SK-N-SH (cell line): ENCODE measurements around the gene RRP15. TPM values are rescaled to one million over a fixed set of nuclear protein-coding genes. Genes with fewer than 3 reads are reported as not detected.

Experiments used
- CTCF ChIA-PET: fragments of 300-600, 350-600 bp; formaldehyde crosslinking; extraction: SDS; loops from one replicate; lab custom pipeline; 2021; lab: Yijun Ruan, JAX
- POLR2A ChIA-PET: fragments of 350-600 bp; sonication (Branson Sonifier 250); formaldehyde crosslinking; extraction: SDS; loops from one replicate; lab custom pipeline; 2020; ENCODE audit warnings: antibody characterized with exemption, inconsistent platforms; lab: Yijun Ruan, JAX
- DNase-seq: peaks from one replicate; pipeline ENCODE4 v3.0.0; 2012
- H2AFZ ChIP-seq: fragments of 200-600 bp; sonication (generic); 2 replicates; pipeline ENCODE4 v1.8.1; 2016; ENCODE audit warnings: antibody characterized with exemption, mild to moderate bottlenecking, low read depth
- H3F3A ChIP-seq: fragments of 200-600 bp; sonication (generic); replicated peaks from 2 replicates; pipeline ENCODE3; 2016; ENCODE audit warnings: antibody characterized with exemption, mild to moderate bottlenecking; ENCODE audit not compliant: insufficient read depth
- H3K27ac ChIP-seq, 2 experiments: fragments of 200-500 bp in 1 of 2; fragments of 200-600 bp in 1 of 2; sonication (Bioruptor generic) in 1 of 2; sonication (generic), shearing (Covaris generic) in 1 of 2; 2 replicates each; pipeline versions ENCODE4 v1.5.1 to v1.6.1; 2014 to 2016; ENCODE audit warnings: low read depth in 2 of 2, inconsistent platforms in 1 of 2, low read length in 1 of 2, mild to moderate bottlenecking in 1 of 2, mixed read lengths in 1 of 2
- H3K27me3 ChIP-seq: fragments of 200-600 bp; sonication (generic), shearing (Covaris generic); 2 replicates; pipeline ENCODE4 v1.6.1; 2016; ENCODE audit warnings: mixed run types; ENCODE audit not compliant: insufficient read depth
- H3K36me3 ChIP-seq, 2 experiments: fragments of 200-500 bp in 1 of 2; fragments of 200-600 bp in 1 of 2; sonication (Bioruptor generic) in 1 of 2; sonication (generic) in 1 of 2; replicated peaks in 1 of 2; 2 replicates each; pipeline versions ENCODE3 to v1.5.1; 2014 to 2016; ENCODE audit warnings: low read length in 1 of 2, mild to moderate bottlenecking in 1 of 2; ENCODE audit not compliant: insufficient read depth in 2 of 2, control insufficient read depth in 1 of 2
- H3K4me1 ChIP-seq, 2 experiments: fragments of 200-500 bp in 1 of 2; fragments of 200-600 bp in 1 of 2; sonication (Bioruptor generic) in 1 of 2; sonication (generic), shearing (Covaris generic) in 1 of 2; 2 replicates each; pipeline versions ENCODE4 v1.5.1 to v1.6.1; 2014 to 2016; ENCODE audit warnings: low read depth in 1 of 2, low read length in 1 of 2, mixed run types in 1 of 2; ENCODE audit not compliant: insufficient read depth in 2 of 2, control insufficient read depth in 1 of 2
- H3K4me2 ChIP-seq: fragments of 200-600 bp; sonication (generic), shearing (Covaris generic); 2 replicates; pipeline ENCODE4 v1.6.1; 2017; ENCODE audit warnings: mixed run types
- H3K4me3 ChIP-seq, 2 experiments: fragments of 200-500 bp in 1 of 2; fragments of 200-600 bp in 1 of 2; sonication (Bioruptor generic) in 1 of 2; sonication (generic), shearing (Covaris generic) in 1 of 2; 2 replicates each; pipeline versions ENCODE4 v1.5.1 to v1.8.1; 2014 to 2016; ENCODE audit warnings: low read depth in 2 of 2, inconsistent platforms in 1 of 2, low read length in 1 of 2, mild to moderate bottlenecking in 1 of 2, mixed read lengths in 1 of 2, moderate library complexity in 1 of 2
- H3K79me2 ChIP-seq: fragments of 200-600 bp; sonication (generic); 2 replicates; pipeline ENCODE4 v1.8.1; 2017; ENCODE audit warnings: mild to moderate bottlenecking; ENCODE audit not compliant: insufficient read depth
- H3K9ac ChIP-seq: fragments of 200-600 bp; sonication (generic); 2 replicates; pipeline ENCODE4 v1.6.1; 2017; ENCODE audit warnings: mixed run types
- H3K9me2 ChIP-seq: fragments of 200-600 bp; sonication (generic); 2 replicates; pipeline ENCODE4 v1.6.1; 2017; ENCODE audit warnings: mixed run types
- H3K9me3 ChIP-seq: fragments of 200-600 bp; sonication (generic); 2 replicates; pipeline ENCODE4 v1.6.1; 2017; ENCODE audit warnings: mixed run types, mild to moderate bottlenecking, moderate library complexity
- H4K20me1 ChIP-seq: fragments of 200-600 bp; sonication (generic); 2 replicates; pipeline ENCODE4 v1.6.1; 2017; ENCODE audit warnings: mild to moderate bottlenecking, mixed run types; ENCODE audit not compliant: insufficient read depth
- CHD2 ChIP-seq: fragments of 150-350 bp; IDR thresholded peaks from 2 replicates; pipeline ENCODE4 v1.6.1; 2018; ENCODE audit warnings: low read length; ENCODE audit not compliant: partially characterized antibody
- ELF1 ChIP-seq: IDR thresholded peaks from 2 replicates; pipeline ENCODE4 v1.4.0; 2012
- EP300 ChIP-seq, 2 experiments: IDR thresholded peaks; 2 replicates each; pipeline versions ENCODE4 v1.4.0 to v1.6.1; 2012; ENCODE audit warnings: borderline replicate concordance in 1 of 2, low read depth in 1 of 2, low read length in 1 of 2
- EZH2phosphoT487 ChIP-seq: fragments of 200-600 bp; sonication (generic); IDR thresholded peaks from 2 replicates; pipeline ENCODE4 v1.6.1; 2017; ENCODE audit warnings: low read depth, mixed run types, mild to moderate bottlenecking, antibody characterized with exemption, moderate library complexity, borderline replicate concordance
- FOXM1 ChIP-seq: IDR thresholded peaks from 2 replicates; pipeline ENCODE4 v1.4.0; 2012; ENCODE audit warnings: low read depth, mild to moderate bottlenecking
- GABPA ChIP-seq: IDR thresholded peaks from 2 replicates; pipeline ENCODE4 v1.4.0; 2012; ENCODE audit warnings: low read depth, mild to moderate bottlenecking
- MAX ChIP-seq: IDR thresholded peaks from 2 replicates; pipeline ENCODE4 v1.4.0; 2012; ENCODE audit warnings: low read depth
- MXI1 ChIP-seq: IDR thresholded peaks from 2 replicates; pipeline ENCODE4 v1.6.1; 2012; ENCODE audit warnings: mild to moderate bottlenecking, low read depth, low read length, improper control_type of control experiment
- NRF1 ChIP-seq: IDR thresholded peaks from 2 replicates; pipeline ENCODE4 v1.6.1; 2012; ENCODE audit warnings: low read depth, mild to moderate bottlenecking, low read length
- RAD21 ChIP-seq: IDR thresholded peaks from 2 replicates; pipeline ENCODE4 v1.6.1; 2012; ENCODE audit warnings: mild to moderate bottlenecking, low read length
- REST ChIP-seq: IDR thresholded peaks from 2 replicates; pipeline ENCODE4 v1.6.1; 2012; ENCODE audit warnings: mild to moderate bottlenecking, low read depth, low read length, moderate library complexity
- RFX5 ChIP-seq: IDR thresholded peaks from 2 replicates; pipeline ENCODE4 v1.6.1; 2012; ENCODE audit warnings: mild to moderate bottlenecking, improper control_type of control experiment, low read length
- SIN3A ChIP-seq: IDR thresholded peaks from 2 replicates; pipeline ENCODE4 v1.6.1; 2012; ENCODE audit warnings: low read depth, mild to moderate bottlenecking, low read length, moderate library complexity, borderline replicate concordance
- TEAD4 ChIP-seq: IDR thresholded peaks from 2 replicates; pipeline ENCODE4 v1.4.0; 2012; ENCODE audit warnings: mild to moderate bottlenecking, borderline replicate concordance; ENCODE audit not compliant: insufficient read depth
- YY1 ChIP-seq: IDR thresholded peaks from 2 replicates; pipeline ENCODE4 v1.4.0; 2012; ENCODE audit warnings: low read depth, mild to moderate bottlenecking
- WGBS: methylation state at CpG from one replicate; pipeline ENCODE4 v1.1.6; 2017; ENCODE audit warnings: low lambda C conversion rate; 5-methylcytosine and 5-hydroxymethylcytosine counted together
- polyA plus RNA-seq, 3 experiments: library from polyadenylated mRNA; depleted of rRNA; stranded (reverse); fragments of >200 nt; gene quantifications; 2 replicates each; pipeline ENCODE4 v1.2.3, GENCODE V29; 2012

The RRP15 gene
- polyA plus RNA-seq, 1 of the 3 experiments (the other 2 are of a cell fraction), result 2.1 TPM

GRCh38 chr1:218364028-218364710 lies 79.1 kb downstream of the RRP15 start:
- Histone ChIP-seq H3F3A (no peaks in the 10 kb centered on the region), H3K9ac (no peak overlapping the region), H2AFZ (no peak overlapping the region), H3K27me3 (no peaks in the 10 kb centered on the region), H3K9me3 (no peaks in the 10 kb centered on the region), H3K9me2 (no peaks in the 10 kb centered on the region), H3K4me1 (peaks cover 2 to 4% of the 10 kb centered on the region in 2 experiments; a peak in 3 of 4 replicates), H3K4me2 (no peak overlapping the region), H3K79me2 (peaks cover under 1% of the 10 kb centered on the region; the same call in 1 of the 2 replicates), H4K20me1 (no peaks in the 10 kb centered on the region), H3K36me3 (no peaks in the 10 kb centered on the region), H3K4me3 (no peak overlapping the region), H3K27ac (no peak overlapping the region)
- POLR2A ChIA-PET, result no interaction called here
- WGBS, result 97% methylated on average over 7 of the region's 8 CpGs
- no peak for DNase-seq
- CTCF ChIA-PET, result interaction anchor here (0.9 to 1.0 kb wide), 2 partner anchors 1202 to 1448 kb away, joined by 4 read pairs; no protein-coding TSS in a partner anchor
- TF ChIP-seq ELF1 (no peak), CHD2 (no peak), SIN3A (no peak), YY1 (no peak), NRF1 (no peak), MAX (no peak), GABPA (no peak), REST (no peak), RAD21 (no peak), RFX5 (no peak), EZH2phosphoT487 (no peak), FOXM1 (no peak), EP300 (IDR thresholded peaks at IDR 0.05; ENCODE audit: borderline replicate concordance in 1 of 2, low read depth in 1 of 2, low read length in 1 of 2) (no peak), MXI1 (no peak), TEAD4 (no peak)
